Lower lobe of right lung (tissue), 2 donors: ENCODE data around the gene PADI1. TPM values are rescaled to one million over a fixed set of nuclear protein-coding genes. Genes with fewer than 3 reads are reported as not detected.

ENCODE experiments used
- ATAC-seq, 2 donors: fragments of 200-7000 bp; cut with Tn5 transposase; one replicate each; pipeline ENCODE4 v1.9.1; 2020 to 2022; ENCODE audit warnings: mild to moderate bottlenecking in 2 of 2, moderate library complexity in 2 of 2
- DNase-seq: peaks from one replicate; pipeline ENCODE4 v3.0.0-alpha.2; 2020
- H3K27ac ChIP-seq: fragments of 200-600 bp; one replicate; pipeline ENCODE4 v1.8.0; 2022
- H3K27me3 ChIP-seq: fragments of 200-600 bp; one replicate; pipeline ENCODE4 v1.8.0; 2022; ENCODE audit warnings: low read depth
- H3K36me3 ChIP-seq: fragments of 200-600 bp; one replicate; pipeline ENCODE4 v1.8.0; 2022; ENCODE audit warnings: mild to moderate bottlenecking
- H3K4me1 ChIP-seq: fragments of 200-600 bp; one replicate; pipeline ENCODE4 v1.8.0; 2022
- H3K4me3 ChIP-seq: fragments of 200-600 bp; one replicate; pipeline ENCODE4 v1.8.0; 2022; ENCODE audit warnings: mild to moderate bottlenecking
- H3K9me3 ChIP-seq: fragments of 200-600 bp; one replicate; pipeline ENCODE4 v1.8.0; 2022
- intact Hi-C: fragments of 100-400 bp; cut with DNase I; formaldehyde crosslinking; loops from one replicate; pipeline ENCODE4 v1.11.0; 2022
- total RNA-seq: library from RNA; stranded (reverse); fragmentation: NEBNext Ultra II Directional; extraction: Animal tissue kit (Norgen Biotek cat#: 25700); gene quantifications from one replicate; pipeline ENCODE4 v1.2.1, GENCODE V29; 2021
- TF ChIP-seq, protein P1 (sequence below): fragments of 200-600 bp; IDR thresholded peaks from one replicate; pipeline ENCODE4 v1.8.0; 2022; ENCODE audit warnings: antibody characterized with exemption, mild to moderate bottlenecking
- donor health status: DM: no; HTN: yes; CAD: no; lungs with severe emphysema.

Gene PADI1
- total RNA-seq, 1 donor from 2014 or later: not detected

DNA sequence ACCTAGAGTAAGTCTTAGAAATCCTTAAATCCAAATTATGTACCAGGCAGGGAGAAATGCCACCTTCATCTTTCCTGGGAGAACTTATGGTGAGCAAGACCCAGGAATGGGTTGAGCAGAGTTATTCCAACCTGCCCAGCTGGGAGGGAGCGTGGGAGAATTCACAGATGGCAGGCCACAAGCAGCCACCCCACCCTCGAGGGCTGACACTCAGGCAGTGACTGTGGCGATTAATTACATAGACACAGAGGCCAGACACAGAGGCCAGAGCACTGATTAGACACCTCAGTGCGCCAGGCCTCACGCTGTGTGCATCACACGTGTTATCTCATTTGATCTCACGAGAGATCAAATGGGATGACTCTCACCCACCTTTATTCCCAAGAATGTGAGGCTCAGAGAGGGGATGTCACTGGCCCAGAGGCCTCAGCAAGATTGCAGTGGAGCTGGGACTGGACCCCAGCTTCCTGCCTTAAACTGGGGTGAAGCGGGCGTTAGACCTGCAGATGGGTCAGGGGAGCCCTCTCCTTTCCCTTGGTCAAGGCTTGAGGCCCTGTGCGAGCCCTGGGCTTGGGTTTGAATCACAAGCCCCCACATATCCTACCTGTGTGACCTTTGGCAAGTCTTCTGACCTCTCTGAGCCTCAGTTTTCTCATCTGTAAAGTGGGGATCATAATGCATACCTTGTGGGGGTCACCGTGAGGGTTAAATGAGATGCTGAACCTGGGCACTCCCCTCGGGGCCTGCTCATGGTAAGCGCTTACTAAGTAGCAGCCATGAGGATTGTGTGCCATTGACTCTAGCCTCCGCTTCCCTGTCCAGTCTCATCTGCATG, 74.3 kb downstream of the PADI1 start:
- Histone ChIP-seq H3K4me1 (no peaks in the 10 kb centered on the region), H3K36me3 (no peaks in the 10 kb centered on the region), H3K9me3 (no peaks in the 10 kb centered on the region), H3K4me3 (no peak overlapping the region), H3K27me3 (peaks cover 24% of the 10 kb centered on the region), H3K27ac (no peak overlapping the region)
- ATAC-seq (no peak), DNase-seq (no peak)
- TF ChIP-seq, protein P1, sequence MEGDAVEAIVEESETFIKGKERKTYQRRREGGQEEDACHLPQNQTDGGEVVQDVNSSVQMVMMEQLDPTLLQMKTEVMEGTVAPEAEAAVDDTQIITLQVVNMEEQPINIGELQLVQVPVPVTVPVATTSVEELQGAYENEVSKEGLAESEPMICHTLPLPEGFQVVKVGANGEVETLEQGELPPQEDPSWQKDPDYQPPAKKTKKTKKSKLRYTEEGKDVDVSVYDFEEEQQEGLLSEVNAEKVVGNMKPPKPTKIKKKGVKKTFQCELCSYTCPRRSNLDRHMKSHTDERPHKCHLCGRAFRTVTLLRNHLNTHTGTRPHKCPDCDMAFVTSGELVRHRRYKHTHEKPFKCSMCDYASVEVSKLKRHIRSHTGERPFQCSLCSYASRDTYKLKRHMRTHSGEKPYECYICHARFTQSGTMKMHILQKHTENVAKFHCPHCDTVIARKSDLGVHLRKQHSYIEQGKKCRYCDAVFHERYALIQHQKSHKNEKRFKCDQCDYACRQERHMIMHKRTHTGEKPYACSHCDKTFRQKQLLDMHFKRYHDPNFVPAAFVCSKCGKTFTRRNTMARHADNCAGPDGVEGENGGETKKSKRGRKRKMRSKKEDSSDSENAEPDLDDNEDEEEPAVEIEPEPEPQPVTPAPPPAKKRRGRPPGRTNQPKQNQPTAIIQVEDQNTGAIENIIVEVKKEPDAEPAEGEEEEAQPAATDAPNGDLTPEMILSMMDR: no peak
- intact Hi-C loops: no loop called here

DNA sequence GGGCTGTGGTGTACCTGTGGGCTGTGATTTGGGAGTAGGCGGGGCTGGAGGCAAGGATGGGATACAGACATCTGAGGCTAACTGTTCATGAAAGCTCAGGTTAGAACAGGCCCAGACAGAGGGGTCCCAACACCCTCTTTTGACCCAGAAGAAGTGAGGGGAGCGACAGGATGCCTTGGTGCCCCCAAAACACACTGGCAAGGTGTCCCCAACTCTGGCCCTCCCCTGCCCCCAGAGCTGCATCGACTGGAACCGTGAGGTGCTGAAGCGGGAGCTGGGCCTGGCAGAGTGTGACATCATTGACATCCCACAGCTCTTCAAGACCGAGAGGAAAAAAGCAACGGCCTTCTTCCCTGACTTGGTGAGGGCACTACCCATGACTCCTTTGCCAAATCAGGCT, 75.5 kb downstream of the PADI1 start:
- Histone ChIP-seq H3K27ac (no peak overlapping the region), H3K9me3 (no peaks in the 10 kb centered on the region), H3K4me1 (no peaks in the 10 kb centered on the region), H3K4me3 (no peak overlapping the region), H3K36me3 (no peaks in the 10 kb centered on the region), H3K27me3 (peaks cover 31% of the 10 kb centered on the region)
- TF ChIP-seq, protein P1: no peak
- DNase-seq (no peak), ATAC-seq (no peak)
- intact Hi-C loops: no loop called here

DNA sequence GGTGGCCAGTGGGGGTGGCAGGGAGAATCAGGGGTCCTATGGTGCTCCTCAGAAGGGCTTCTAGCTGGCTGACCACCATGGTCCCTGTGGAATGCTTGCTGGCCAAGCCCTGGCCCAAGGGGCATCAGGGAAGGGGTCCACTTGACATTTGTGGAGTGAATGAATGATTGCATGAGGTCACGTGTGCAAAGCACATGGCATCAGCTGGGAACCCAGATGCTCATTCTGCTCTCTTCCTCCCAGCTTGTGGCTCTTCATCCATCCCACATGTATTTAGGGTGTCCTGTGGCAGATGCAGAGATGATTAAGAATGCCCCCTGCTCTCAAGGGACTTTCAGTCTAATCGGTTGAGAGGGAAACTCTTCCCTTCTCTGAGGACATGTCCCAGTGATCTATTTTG, 76.0 kb downstream of the PADI1 start:
- H3K27ac ChIP-seq: no peak overlapping the region
- peaks cover 29% of the 10 kb centered on the region for H3K27me3 ChIP-seq
- H3K4me3 ChIP-seq: no peak overlapping the region
- no peaks in the 10 kb centered on the region for H3K36me3 ChIP-seq
- ATAC-seq: no peak
- intact Hi-C loops: no loop called here
- no peaks in the 10 kb centered on the region for H3K4me1 ChIP-seq
- TF ChIP-seq, protein P1: no peak
- DNase-seq: no peak
- H3K9me3 ChIP-seq: no peaks in the 10 kb centered on the region

DNA sequence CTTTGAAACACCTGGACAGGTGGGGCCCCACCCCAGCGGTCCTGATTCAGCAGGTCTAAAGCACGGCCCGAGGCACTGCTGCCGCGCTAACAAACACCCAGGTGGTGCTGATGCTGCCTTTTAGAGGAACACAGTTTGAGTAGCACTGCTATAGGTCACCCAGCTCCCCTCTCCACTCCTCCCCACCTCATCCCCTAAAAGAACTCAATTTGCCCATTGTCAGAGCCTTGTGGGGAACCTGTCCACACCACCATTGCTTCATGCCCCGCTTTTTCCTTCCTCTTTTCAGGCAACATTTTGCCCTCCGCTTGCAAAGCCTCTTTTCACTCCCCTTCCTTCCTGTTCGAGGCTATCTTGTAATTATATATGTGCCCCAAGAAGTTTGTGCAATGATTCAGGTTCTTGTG, 76.8 kb downstream of the PADI1 start:
- Histone ChIP-seq H3K27me3 (peaks cover 20% of the 10 kb centered on the region), H3K4me1 (no peaks in the 10 kb centered on the region), H3K4me3 (no peak overlapping the region), H3K9me3 (no peaks in the 10 kb centered on the region), H3K36me3 (no peaks in the 10 kb centered on the region), H3K27ac (no peak overlapping the region)
- ATAC-seq (peak; percentile 48 to 62), DNase-seq (no peak)
- intact Hi-C loops: no loop called here
- TF ChIP-seq, protein P1: no peak

DNA sequence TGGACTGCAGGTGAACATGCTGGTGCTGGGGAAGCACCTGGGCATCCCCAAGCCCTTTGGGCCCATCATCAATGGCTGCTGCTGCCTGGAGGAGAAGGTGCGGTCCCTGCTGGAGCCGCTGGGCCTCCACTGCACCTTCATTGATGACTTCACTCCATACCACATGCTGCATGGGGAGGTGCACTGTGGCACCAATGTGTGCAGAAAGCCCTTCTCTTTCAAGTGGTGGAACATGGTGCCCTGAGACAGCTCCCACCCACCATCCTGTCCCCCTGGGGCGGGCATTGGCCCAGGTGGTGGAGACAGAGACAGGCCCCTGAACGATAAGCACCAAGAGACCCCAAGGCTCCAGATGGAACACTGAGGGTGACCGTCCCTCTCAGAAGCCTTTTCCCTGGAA, 77.9 kb downstream of the PADI1 start:
- no peak for ATAC-seq
- peaks cover 19% of the 10 kb centered on the region for H3K27me3 ChIP-seq
- H3K9me3 ChIP-seq: no peaks in the 10 kb centered on the region
- no peak for DNase-seq
- intact Hi-C loops: no loop called here
- H3K4me3 ChIP-seq: no peak overlapping the region
- no peaks in the 10 kb centered on the region for H3K4me1 ChIP-seq
- no peak overlapping the region for H3K27ac ChIP-seq
- no peaks in the 10 kb centered on the region for H3K36me3 ChIP-seq
- TF ChIP-seq, protein P1: no peak
